Activated naive CD4-positive, alpha-beta T cell (primary cell): ENCODE results near the gene DSCAML1.
"Not testable (repeated sequence)": the region's sequence is repeated elsewhere in the genome, so short reads cannot be mapped to it uniquely, and the experiment has no call there.

Experiments used
- DNase-seq, 4 experiments: peaks; one replicate each; lab custom pipeline; 2025; lab: John Stamatoyannopoulos, UW

The DSCAML1 gene

GRCh38 chr11:117409511-117409910, 387.5 kb downstream of the DSCAML1 start:
- no peak for DNase-seq

GRCh38 chr11:117408356-117408755, 388.7 kb downstream of the DSCAML1 start:
- DNase-seq, result no peak

DNA sequence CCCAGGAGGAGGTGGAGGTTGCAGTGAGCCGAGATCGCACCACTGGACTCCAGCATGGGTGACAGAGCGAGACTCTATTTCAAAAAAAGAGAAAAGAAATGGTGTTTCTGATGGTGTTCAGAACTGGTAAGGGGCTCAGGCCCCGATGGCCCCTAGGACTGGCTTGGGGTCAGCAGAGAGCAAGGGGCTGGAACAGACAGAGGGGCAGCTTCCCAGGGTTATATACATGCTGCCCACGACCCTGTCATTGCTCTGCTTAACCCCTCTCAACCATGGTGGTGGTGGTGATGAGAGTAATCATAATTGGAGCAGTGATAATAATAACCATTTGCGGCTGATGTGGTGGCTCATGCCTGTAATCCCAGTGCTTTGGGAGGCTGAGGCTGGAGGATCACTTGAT, 390.0 kb downstream of the DSCAML1 start:
- no peak for DNase-seq

GRCh38 chr11:117405898-117406297, 391.1 kb downstream of the DSCAML1 start:
- not testable (repeated sequence) for DNase-seq

DNA sequence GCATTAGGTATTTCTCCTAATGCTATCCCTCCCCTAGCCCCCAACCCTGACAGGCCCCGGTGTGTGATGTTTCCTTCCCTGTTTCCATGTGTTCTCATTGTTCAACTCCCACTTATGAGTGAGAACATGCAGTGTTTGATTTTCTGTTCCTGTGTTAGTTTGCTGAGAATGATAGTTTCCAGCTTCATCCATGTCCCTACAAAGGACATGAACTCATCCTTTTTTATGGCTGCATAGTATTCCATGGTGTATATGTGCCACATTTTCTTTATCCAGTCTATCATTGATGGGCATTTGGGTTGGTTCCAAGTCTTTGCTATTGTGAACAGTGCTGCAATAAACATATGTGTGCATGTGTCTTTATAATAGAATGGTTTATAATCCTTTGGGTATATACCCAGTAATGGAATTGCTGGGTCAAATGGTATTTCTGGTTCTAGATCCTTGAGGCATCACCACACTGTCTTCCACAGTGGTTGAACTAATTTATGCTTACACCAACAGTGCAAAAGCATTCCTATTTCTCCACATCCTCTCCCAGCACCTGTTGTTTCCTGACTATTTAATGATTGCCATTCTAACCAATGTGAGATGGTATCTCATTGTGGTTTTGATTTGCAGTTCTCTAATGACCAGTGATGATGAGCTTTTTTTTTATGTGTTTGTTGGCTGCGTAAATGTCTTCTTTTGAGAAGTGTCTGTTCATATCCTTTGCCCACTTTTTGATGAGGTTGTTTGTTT, 397.7 kb downstream of the DSCAML1 start:
- DNase-seq, result not testable (repeated sequence)

GRCh38 chr11:117398618-117399017, 398.4 kb downstream of the DSCAML1 start:
- DNase-seq, result not testable (repeated sequence)

DNA sequence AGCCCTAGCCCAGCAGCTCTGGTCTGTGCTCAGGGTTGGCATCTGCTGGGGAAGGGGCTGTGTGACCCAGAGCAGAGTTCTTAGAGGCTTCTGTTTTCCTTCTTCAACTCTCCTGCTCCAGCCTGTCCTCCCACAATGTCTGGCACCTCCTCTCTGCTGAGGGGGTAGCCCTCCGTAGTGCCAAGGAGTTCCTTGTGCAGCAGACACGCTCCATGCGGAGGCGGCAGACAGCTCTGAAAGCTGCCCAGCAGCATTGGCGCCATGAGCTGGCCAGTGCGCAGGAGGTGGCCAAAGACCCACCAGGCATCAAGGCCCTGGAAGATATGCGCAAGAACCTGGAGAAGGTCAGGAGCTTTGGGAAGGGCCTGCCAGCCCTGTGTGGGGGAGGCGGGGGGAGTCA, 400.0 kb downstream of the DSCAML1 start:
- DNase-seq, result no peak

GRCh38 chr11:117395476-117395875, 401.5 kb downstream of the DSCAML1 start:
- DNase-seq, result no peak

DNA sequence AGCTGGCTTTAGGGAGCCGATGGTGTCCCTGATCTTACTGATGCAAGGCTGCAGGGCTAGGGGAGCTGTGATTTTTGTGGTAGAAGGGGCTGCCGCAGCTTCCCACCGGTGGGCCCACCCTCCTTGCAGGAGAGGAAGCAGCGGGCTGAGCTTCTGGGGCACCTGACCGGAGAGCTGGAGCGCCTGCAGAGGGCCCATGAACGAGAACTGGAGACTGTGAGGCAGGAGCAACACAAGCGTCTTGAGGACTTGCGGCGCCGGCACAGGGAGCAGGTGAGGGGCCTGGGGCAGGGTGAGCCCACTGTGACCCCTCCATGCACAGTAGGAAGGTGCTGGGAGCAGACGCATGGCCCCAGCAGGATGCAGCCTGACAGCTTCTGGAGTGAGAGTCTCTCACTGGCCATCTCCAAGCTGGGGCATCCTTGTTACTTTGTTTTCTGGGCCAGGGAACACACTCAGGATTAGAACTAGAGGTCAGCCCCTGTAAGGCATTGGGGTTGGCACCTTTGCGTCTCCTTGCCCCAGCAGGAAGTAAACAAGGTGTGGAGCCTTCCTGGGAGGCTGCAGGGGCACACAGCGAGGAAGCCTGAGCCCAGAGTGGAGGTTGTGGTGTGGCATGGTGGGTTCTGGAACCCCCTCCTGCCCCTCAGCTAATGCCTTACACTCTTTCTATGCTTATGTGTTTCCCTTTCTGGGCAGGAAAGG, 402.6 kb downstream of the DSCAML1 start:
- no peak for DNase-seq

GRCh38 chr11:117392979-117393378, 404.0 kb downstream of the DSCAML1 start:
- DNase-seq, result no peak

GRCh38 chr11:117392001-117392690, 404.9 kb downstream of the DSCAML1 start:
- DNase-seq, result no peak

DNA sequence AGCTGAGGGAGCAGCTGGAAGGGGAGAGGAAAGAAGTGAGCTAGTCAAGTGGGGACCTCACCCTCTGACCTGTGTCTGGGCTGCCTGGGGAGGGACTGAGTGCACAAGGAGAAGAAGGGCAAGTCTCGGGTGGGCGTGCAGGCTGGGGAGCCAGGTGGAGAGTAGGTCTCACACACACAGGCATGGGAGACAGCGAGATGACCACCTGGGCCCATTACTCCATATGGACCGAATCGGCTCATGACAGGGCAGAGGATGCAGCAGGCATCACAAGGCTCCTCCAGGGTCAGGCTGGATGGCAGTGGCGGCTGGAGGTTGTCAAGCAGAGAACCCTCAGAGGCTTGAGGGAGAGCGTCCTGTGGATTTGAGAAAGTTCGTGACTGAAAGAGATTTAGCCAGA, 405.8 kb downstream of the DSCAML1 start:
- no peak for DNase-seq

DNA sequence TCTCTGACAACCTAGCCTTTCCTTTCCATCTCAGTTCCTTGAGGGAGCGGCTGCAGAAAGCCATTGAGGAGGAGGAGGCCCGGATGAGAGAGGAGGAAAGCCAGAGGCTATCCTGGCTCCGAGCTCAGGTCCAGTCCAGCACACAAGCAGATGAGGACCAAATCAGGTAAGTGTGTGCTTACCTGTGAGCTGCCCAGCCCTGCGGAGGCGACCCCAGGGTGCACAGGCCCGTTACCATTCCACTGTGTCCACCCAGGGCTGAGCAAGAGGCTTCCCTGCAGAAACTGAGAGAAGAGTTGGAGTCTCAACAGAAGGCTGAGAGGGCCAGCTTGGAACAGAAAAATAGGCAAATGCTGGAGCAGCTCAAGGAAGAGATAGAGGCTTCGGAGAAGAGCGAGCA, 406.3 kb downstream of the DSCAML1 start:
- no peak for DNase-seq

- no peak for DNase-seq
These were observed 408.8 kb downstream of the DSCAML1 start for GRCh38 chr11:117387992-117388755.

GRCh38 chr11:117385906-117386305, 411.1 kb downstream of the DSCAML1 start:
- no peak for DNase-seq

GRCh38 chr11:117385471-117385870, 411.5 kb downstream of the DSCAML1 start:
- DNase-seq, result no peak

- DNase-seq, result no peak
These were observed 413.0 kb downstream of the DSCAML1 start for GRCh38 chr11:117384045-117384444.

DNA sequence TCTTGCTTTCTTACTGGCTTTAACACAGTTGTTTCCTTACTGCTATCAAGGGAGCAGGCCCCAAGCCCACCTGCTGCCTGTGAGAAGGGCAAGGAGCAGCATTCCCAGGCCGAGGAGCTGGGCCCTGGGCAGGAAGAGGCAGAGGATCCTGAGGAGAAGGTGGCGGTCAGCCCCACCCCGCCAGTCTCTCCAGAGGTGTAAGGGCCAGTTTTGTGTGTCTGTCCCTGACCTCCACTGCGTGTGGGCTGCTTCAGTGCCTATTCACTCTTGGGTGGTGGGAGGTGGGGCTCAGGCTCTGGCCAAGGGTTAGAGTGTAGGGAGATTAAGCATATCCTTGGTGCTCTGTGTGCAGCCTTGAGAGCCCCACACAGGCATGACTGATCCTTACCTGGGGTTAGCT, 414.3 kb downstream of the DSCAML1 start:
- no peak for DNase-seq

GRCh38 chr11:117381481-117382387, 415.3 kb downstream of the DSCAML1 start:
- no peak for DNase-seq

GRCh38 chr11:117380676-117381075, 416.3 kb downstream of the DSCAML1 start:
- no peak for DNase-seq
